AG08395 (cell line): ENCODE data around the gene ZIC4.

Source experiments
- DNase-seq: peaks from one replicate; pipeline ENCODE4 v3.0.0; 2012; ENCODE audit warnings: mixed read lengths, low spot score

Gene ZIC4

GRCh38 chr3:147390589-147391569, 15.5 kb downstream of the ZIC4 start:
- DNase-seq = no peak

- DNase-seq = no peak
These were observed 16.6 kb downstream of the ZIC4 start for GRCh38 chr3:147389717-147390116.

- no peak for DNase-seq
These were observed 17.4 kb downstream of the ZIC4 start for GRCh38 chr3:147388700-147389580.

GRCh38 chr3:147387885-147388699, 18.3 kb downstream of the ZIC4 start:
- DNase-seq = no peak

- no peak for DNase-seq
These were observed 19.0 kb downstream of the ZIC4 start for GRCh38 chr3:147387291-147387884.

- DNase-seq = no peak
These were observed 21.0 kb downstream of the ZIC4 start for GRCh38 chr3:147385059-147386012.

GRCh38 chr3:147384210-147385058, 21.9 kb downstream of the ZIC4 start:
- DNase-seq = no peak

GRCh38 chr3:147383617-147384016, 22.7 kb downstream of the ZIC4 start:
- no peak for DNase-seq

- no peak for DNase-seq
These were observed 24.7 kb downstream of the ZIC4 start for GRCh38 chr3:147381596-147381995.

GRCh38 chr3:147380977-147381376, 25.4 kb downstream of the ZIC4 start:
- no peak for DNase-seq

- no peak for DNase-seq
These were observed 25.9 kb downstream of the ZIC4 start for GRCh38 chr3:147380387-147380951.

GRCh38 chr3:147379651-147380050, 26.7 kb downstream of the ZIC4 start:
- no peak for DNase-seq

- no peak for DNase-seq
These were observed 28.7 kb downstream of the ZIC4 start for GRCh38 chr3:147377412-147378367.

GRCh38 chr3:147373301-147373700, 33.0 kb downstream of the ZIC4 start:
- DNase-seq = no peak

GRCh38 chr3:147372525-147373027, 33.8 kb downstream of the ZIC4 start:
- DNase-seq = no peak

GRCh38 chr3:147371771-147372340, 34.5 kb downstream of the ZIC4 start:
- no peak for DNase-seq

GRCh38 chr3:147371140-147371539, 35.2 kb downstream of the ZIC4 start:
- no peak for DNase-seq
